Activated CD4-positive, alpha-beta T cell treated with anti-CD3 and anti-CD28 coated beads, Interleukin-2, amount 10 ng/mL, durations not matched to agents 24 days and 14 days (primary cell): ENCODE data around the gene C1orf216. TPM values are rescaled to one million over a fixed set of nuclear protein-coding genes. Genes with fewer than 3 reads are reported as not detected.
"Not testable (repeated sequence)": the region's sequence is repeated elsewhere in the genome, so short reads cannot be mapped to it uniquely, and the experiment has no call there.

ENCODE experiments used
- DNase-seq: peaks from one replicate; pipeline ENCODE4 v3.0.0; 2022
- H3K27ac Mint-ChIP-seq: one replicate; pipeline ENCODE4 v1.8.0; 2022; ENCODE audit warnings: mild to moderate bottlenecking, mixed read lengths
- H3K27me3 Mint-ChIP-seq: one replicate; pipeline ENCODE4 v1.8.0; 2022; ENCODE audit warnings: mixed read lengths
- H3K36me3 Mint-ChIP-seq: one replicate; pipeline ENCODE4 v1.8.0; 2022; ENCODE audit warnings: low read depth, mild to moderate bottlenecking, mixed read lengths
- H3K4me1 Mint-ChIP-seq: one replicate; pipeline ENCODE4 v1.8.0; 2021; ENCODE audit warnings: mixed read lengths
- H3K4me3 Mint-ChIP-seq: one replicate; pipeline ENCODE4 v1.8.0; 2022; ENCODE audit warnings: mild to moderate bottlenecking, moderate library complexity, mixed read lengths
- H3K9me3 Mint-ChIP-seq: one replicate; pipeline ENCODE4 v1.8.0; 2021; ENCODE audit warnings: mixed read lengths
- intact Hi-C: fragments of 100-400 bp; cut with micrococcal nuclease; formaldehyde crosslinking; loops from one replicate; pipeline ENCODE4 v1.15.1; 2023
- total RNA-seq: library from RNA; stranded (reverse); gene quantifications from 2 replicates; pipeline ENCODE4 v1.2.3, GENCODE V29; 2022

Gene C1orf216
- total RNA-seq, 1 donor from 2014 or later: 25.0 TPM

DNA sequence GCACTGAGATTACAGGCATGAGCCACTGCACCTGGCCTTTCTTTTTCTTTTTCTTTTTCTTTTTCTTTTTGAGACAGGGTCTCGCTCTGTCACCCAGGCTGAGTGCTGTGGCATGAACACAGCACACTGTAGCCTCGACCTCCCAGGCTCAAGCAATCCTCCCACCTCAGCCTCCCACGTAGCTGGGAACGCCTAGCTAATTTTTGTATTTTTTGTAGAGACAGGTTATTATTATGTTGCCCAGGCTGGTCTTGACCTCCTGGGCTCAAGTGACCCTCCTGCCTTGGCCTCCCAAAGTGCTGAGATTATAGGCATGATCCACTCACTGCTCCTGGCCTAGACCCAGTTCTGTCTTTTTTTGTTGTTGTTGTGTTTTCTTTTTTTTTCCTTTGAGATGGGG is 28.6 kb downstream of the C1orf216 start:
- H3K36me3 Mint-ChIP-seq, H3K9me3 Mint-ChIP-seq, H3K27ac Mint-ChIP-seq, intact Hi-C loops, DNase-seq, H3K4me1 Mint-ChIP-seq, H3K4me3 Mint-ChIP-seq: not testable (repeated sequence)
- peaks cover 22% of the 10 kb centered on the region for H3K27me3 Mint-ChIP-seq

DNA sequence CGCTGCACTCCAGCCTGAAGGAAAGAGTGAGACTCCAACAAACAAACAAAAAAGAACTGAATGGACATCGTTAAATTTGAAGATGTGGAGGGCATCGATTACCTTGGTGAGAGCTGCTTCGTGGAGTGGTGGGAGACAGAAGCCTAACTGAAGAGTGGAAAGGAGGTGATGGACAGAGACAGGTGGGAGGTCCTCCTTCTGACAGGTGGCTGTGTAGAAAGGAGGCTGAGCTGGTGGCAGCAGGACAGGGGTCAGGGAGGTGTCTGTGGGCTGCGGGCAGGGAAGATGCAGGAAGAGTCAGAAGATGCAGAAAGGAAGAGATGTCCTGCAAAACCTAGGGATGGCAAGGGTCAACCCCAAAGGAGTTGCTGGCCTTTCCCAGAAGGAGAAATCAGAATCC is 30.5 kb downstream of the C1orf216 start:
- Mint-ChIP-seq H3K4me1 (no peaks in the 10 kb centered on the region), H3K4me3 (no peak overlapping the region), H3K9me3 (no peaks in the 10 kb centered on the region), H3K27ac (no peak overlapping the region), H3K27me3 (peaks cover 34% of the 10 kb centered on the region), H3K36me3 (no peaks in the 10 kb centered on the region)
- DNase-seq: no peak
- intact Hi-C loops: no loop called here

DNA sequence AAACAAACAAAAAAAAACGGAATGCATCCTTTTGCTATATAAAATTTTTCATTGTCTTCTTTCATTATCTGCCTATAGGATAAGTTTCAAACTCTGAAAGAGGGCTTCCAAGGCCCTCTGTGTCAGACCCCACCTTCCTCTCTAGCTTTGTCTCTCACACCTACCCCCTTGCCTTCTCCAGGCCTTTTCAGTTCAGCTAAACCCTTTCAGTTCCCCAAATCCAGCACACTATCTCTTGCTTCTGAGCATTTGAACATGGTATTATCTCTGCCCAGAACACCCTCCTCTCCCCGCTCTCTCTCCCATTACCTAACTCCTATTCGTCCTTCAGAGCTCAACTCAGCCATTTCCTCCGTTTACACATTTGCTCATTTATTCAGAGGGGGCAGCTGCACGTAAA is 35.7 kb downstream of the C1orf216 start:
- H3K9me3 Mint-ChIP-seq: no peaks in the 10 kb centered on the region
- peaks cover 28% of the 10 kb centered on the region for H3K27me3 Mint-ChIP-seq
- intact Hi-C loops: no loop called here
- DNase-seq: no peak
- H3K4me1 Mint-ChIP-seq: no peaks in the 10 kb centered on the region
- H3K36me3 Mint-ChIP-seq: no peaks in the 10 kb centered on the region
- H3K4me3 Mint-ChIP-seq: no peak overlapping the region
- H3K27ac Mint-ChIP-seq: no peak overlapping the region

DNA sequence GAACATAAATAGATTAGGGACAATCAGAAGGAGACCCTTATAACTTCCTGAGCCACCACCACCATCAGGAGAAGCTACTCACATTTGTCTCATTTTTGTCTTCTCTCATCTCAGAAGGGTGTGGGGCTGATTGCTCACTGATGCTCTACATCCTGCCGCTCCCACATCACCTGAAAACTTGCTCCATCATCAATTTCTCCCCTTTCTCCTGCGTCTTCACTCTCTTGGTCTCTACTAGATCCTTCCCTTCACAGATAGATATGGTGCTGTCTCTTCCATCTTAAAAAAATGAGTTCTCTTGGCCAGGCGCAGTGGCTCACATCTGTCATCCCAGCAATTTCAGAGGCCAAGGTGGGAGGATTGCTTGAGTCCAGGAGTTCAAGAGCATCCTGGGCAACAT is 38.4 kb downstream of the C1orf216 start:
- no peaks in the 10 kb centered on the region for H3K36me3 Mint-ChIP-seq
- H3K27ac Mint-ChIP-seq: no peak overlapping the region
- intact Hi-C loops: no loop called here
- H3K4me3 Mint-ChIP-seq: no peak overlapping the region
- H3K4me1 Mint-ChIP-seq: peaks cover 3% of the 10 kb centered on the region
- H3K27me3 Mint-ChIP-seq: peaks cover 28% of the 10 kb centered on the region
- no peaks in the 10 kb centered on the region for H3K9me3 Mint-ChIP-seq
- DNase-seq: no peak

DNA sequence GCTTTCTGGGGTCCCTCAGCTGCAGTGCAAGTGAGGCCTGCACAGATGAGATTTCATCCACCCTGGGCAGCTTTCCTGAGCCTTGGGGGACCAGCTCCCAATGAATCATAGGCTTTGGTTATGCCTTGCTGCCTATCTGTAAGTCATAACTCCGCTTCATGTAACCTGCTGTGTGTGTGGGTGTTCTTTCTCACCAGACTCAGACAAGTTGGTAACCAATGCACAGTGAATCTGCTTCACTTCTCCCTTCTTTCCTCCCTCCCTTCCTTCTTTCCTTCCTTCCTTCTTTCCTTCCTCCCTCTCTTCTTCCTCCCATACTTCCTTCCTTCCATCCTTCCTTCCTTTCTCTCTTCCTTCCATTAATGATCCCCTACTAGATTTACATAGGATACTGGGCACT is 42.9 kb downstream of the C1orf216 start:
- peaks cover 5% of the 10 kb centered on the region for H3K4me1 Mint-ChIP-seq
- H3K27me3 Mint-ChIP-seq: peaks cover 14% of the 10 kb centered on the region
- intact Hi-C loops: no loop called here
- H3K27ac Mint-ChIP-seq: no peak overlapping the region
- DNase-seq: no peak
- H3K9me3 Mint-ChIP-seq: no peaks in the 10 kb centered on the region
- no peak overlapping the region for H3K4me3 Mint-ChIP-seq
- no peaks in the 10 kb centered on the region for H3K36me3 Mint-ChIP-seq

DNA sequence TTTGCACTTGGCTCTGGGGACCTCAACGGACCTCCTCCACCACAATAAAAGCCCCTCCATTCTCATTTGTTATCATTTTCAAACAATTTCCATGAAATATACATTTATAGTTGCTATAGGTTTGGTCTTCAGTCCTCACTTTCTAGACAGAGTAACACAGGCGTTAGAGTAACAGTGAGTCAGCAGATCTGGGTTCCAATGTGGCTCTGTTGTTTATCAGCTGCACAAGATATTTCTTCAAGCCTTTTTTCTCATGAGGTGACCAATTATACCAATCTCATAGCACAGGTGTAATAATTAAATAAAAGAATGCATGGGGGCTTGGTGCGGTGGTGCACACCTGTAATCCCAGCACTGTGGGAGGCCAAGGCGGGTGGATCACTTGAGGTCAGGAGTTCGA is 44.6 kb downstream of the C1orf216 start:
- no peak overlapping the region for H3K27ac Mint-ChIP-seq
- DNase-seq: no peak
- H3K27me3 Mint-ChIP-seq: peaks cover 15% of the 10 kb centered on the region
- no peak overlapping the region for H3K4me3 Mint-ChIP-seq
- no peaks in the 10 kb centered on the region for H3K36me3 Mint-ChIP-seq
- intact Hi-C loops: no loop called here
- peaks cover 5% of the 10 kb centered on the region for H3K4me1 Mint-ChIP-seq
- H3K9me3 Mint-ChIP-seq: no peaks in the 10 kb centered on the region

DNA sequence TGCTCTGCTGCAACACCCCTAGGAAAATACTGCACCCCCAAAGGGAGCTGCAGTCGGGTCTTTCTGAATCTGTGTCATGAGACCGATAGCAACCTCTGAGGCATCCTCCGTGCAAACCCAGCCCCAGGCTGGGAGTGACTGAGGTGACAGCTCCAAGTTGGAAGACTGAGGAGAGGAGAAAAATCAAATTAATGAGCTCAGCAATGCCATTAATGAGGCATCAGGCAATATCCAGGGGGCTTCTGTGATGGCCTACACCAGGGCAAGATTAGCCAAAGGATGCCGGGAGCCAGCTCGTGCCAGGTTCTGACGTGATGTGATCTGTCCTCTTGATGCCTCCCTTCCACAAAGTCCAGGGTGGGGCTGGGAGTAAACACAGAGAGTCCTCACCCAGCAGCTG is 46.6 kb downstream of the C1orf216 start:
- Mint-ChIP-seq H3K27ac (no peak overlapping the region), H3K4me3 (no peak overlapping the region), H3K9me3 (no peaks in the 10 kb centered on the region), H3K36me3 (no peaks in the 10 kb centered on the region), H3K27me3 (peaks cover 21% of the 10 kb centered on the region), H3K4me1 (peaks cover 5% of the 10 kb centered on the region)
- intact Hi-C loops: no loop called here
- DNase-seq: no peak

DNA sequence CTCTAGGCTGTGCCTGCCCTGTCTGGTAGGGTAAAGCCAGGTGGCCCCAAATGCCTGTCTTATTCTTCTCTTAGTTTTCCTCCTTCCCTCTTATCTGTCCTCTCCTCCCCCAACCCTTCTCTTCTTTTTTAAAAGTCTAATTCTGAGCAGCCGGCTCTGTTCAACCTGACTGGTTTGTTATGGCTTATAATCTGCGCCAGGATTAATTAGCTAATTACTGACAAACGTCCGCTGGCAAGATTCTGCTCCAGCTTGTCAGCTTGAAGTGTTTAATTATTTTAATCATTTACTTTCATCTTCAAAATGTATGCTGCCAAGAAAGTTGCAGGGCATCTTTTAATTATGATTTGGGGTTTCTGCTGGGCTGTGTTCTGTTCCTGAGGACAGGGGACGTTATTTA is 50.2 kb downstream of the C1orf216 start:
- intact Hi-C loops: no loop called here
- no peak for DNase-seq
- Mint-ChIP-seq H3K36me3 (no peaks in the 10 kb centered on the region), H3K27ac (no peak overlapping the region), H3K9me3 (no peaks in the 10 kb centered on the region), H3K4me1 (no peaks in the 10 kb centered on the region), H3K27me3 (peaks cover 20% of the 10 kb centered on the region), H3K4me3 (no peak overlapping the region)

DNA sequence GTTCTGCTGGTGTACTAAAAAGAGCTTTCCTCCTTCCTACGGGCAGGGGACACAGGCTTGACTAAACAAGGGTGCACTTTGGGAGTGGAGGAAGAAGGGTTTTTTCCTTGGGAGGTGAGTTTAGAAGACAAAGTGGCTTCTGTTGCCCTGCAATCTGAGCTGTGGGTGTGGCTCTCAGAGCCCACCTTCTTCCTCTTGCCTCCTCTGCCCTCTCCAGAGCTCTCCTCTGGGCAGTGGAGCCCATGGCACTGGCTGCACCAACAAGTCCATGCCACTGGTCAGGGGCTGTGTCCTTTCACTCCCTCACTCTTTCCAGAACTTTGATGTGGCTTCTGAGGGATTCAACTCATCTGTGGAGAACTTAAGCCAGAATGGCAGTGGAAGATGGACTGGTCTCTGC is 51.8 kb downstream of the C1orf216 start:
- Mint-ChIP-seq H3K4me1 (no peaks in the 10 kb centered on the region), H3K9me3 (no peaks in the 10 kb centered on the region), H3K36me3 (no peaks in the 10 kb centered on the region), H3K27me3 (peaks cover 23% of the 10 kb centered on the region), H3K27ac (no peak overlapping the region), H3K4me3 (no peak overlapping the region)
- intact Hi-C loops: no loop called here
- DNase-seq: no peak

DNA sequence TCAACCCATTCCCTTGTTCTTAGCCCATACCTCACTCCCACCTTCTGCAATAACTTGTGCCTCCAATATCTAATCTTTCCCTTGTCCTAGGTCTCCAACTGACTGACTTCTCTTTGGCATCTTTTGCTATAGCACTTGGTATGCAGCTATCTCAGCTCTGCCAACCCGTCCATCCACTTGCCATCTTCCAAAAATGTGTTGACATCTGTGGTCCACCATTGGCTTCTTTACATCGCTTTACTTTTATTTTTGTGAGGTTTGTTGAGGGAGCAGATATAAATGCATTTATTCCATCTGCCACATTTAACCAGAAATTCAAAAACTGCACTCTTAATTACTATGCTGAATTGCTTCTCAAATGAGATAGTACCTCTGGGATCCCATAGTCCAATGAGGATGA is 52.5 kb downstream of the C1orf216 start:
- intact Hi-C loops: no loop called here
- H3K27ac Mint-ChIP-seq: no peak overlapping the region
- peaks cover 24% of the 10 kb centered on the region for H3K27me3 Mint-ChIP-seq
- DNase-seq: no peak
- no peaks in the 10 kb centered on the region for H3K36me3 Mint-ChIP-seq
- no peak overlapping the region for H3K4me3 Mint-ChIP-seq
- peaks cover 3% of the 10 kb centered on the region for H3K9me3 Mint-ChIP-seq
- H3K4me1 Mint-ChIP-seq: no peaks in the 10 kb centered on the region

Other genes starting within 250 kb of the C1orf216 start
- gene KIAA0319L, start 161.5 kb downstream of the C1orf216 start, total RNA-seq: 35.2 and 35.3 TPM in 2 replicates
- gene NCDN, start 161.1 kb downstream of the C1orf216 start, total RNA-seq: 33.5 and 34.0 TPM in 2 replicates
- 0.38 and 0.49 TPM in 2 replicates for gene TFAP2E, start 145.6 kb downstream of the C1orf216 start, total RNA-seq
- gene PSMB2, start 77.4 kb downstream of the C1orf216 start, total RNA-seq: 133 TPM in 2 replicates
- gene CLSPN, start 51.1 kb upstream of the C1orf216 start, total RNA-seq: 59.4 and 62.3 TPM in 2 replicates
- gene AGO4, start 89.1 kb upstream of the C1orf216 start, total RNA-seq: 7.2 and 10.0 TPM in 2 replicates
- 38.6 and 39.1 TPM in 2 replicates for gene AGO1, start 164.3 kb upstream of the C1orf216 start, total RNA-seq
- 25.9 and 32.1 TPM in 2 replicates for gene AGO3, start 212.2 kb upstream of the C1orf216 start, total RNA-seq